Stomach (tissue), 9 donors: ENCODE measurements around the gene CFI. TPM values are rescaled to one million over a fixed set of nuclear protein-coding genes. Genes with fewer than 3 reads are reported as not detected.

Experiments used
- DNase-seq, 2 donors: peaks; one replicate each; pipeline versions ENCODE4 v3.0.0 to v3.0.0-alpha.2; 2013 to 2019
- H3K27ac ChIP-seq, 5 donors: fragments of 200-600 bp in 4 of 5; sonication (generic) in 4 of 5; one replicate each; pipeline ENCODE4 v1.5.1; 2013 to 2019; ENCODE audit warnings: mild to moderate bottlenecking in 1 of 5, moderate library complexity in 1 of 5
- H3K27me3 ChIP-seq, 3 donors: fragments of 200-600 bp; sonication (generic); one replicate each; pipeline ENCODE4 v1.5.1; 2017 to 2019; ENCODE audit warnings: mixed run types in 1 of 3
- H3K36me3 ChIP-seq, 4 donors: fragments of 200-600 bp; sonication (generic); 1 replicate in 3 of 4; 2 replicates in 1 of 4; pipeline ENCODE4 v1.5.1; 2016 to 2019
- H3K4me1 ChIP-seq, 4 donors: fragments of 200-600 bp; sonication (generic); one replicate each; pipeline ENCODE4 v1.5.1; 2016 to 2019
- H3K4me3 ChIP-seq, 4 donors: fragments of 200-600 bp; sonication (generic) in 3 of 4; one replicate each; pipeline ENCODE4 v1.5.1; 2016 to 2019; ENCODE audit warnings: mild to moderate bottlenecking in 1 of 4
- H3K9me3 ChIP-seq, 4 donors: fragments of 200-600 bp; sonication (generic); one replicate each; pipeline ENCODE4 v1.5.1; 2016 to 2019
- CTCF ChIP-seq, 7 experiments: fragments of 450-650 bp in 4 of 7; fragments of 200-600 bp in 3 of 7; sonication (generic) in 3 of 7; IDR thresholded peaks; one replicate each; pipeline ENCODE4 v1.5.1; 2016 to 2019; ENCODE audit warnings: antibody characterized with exemption in 7 of 7, control low read depth in 2 of 7, mild to moderate bottlenecking in 1 of 7
- EP300 ChIP-seq: sonication (generic); formaldehyde crosslinking; IDR thresholded peaks from one replicate; pipeline ENCODE4 v1.6.1; 2017; ENCODE audit warnings: antibody characterized with exemption
- POLR2A ChIP-seq, 4 donors: fragments of 450-650 bp; IDR thresholded peaks; one replicate each; pipeline ENCODE4 v1.6.1; 2016; ENCODE audit warnings: antibody characterized with exemption in 4 of 4, control low read depth in 2 of 4, mild to moderate bottlenecking in 1 of 4, moderate library complexity in 1 of 4
- POLR2AphosphoS5 ChIP-seq, 3 donors: sonication (generic); formaldehyde crosslinking; IDR thresholded peaks; one replicate each; pipeline ENCODE4 v1.6.1; 2016; ENCODE audit warnings: antibody characterized with exemption in 3 of 3
- WGBS, 5 donors: extraction: QIAGEN DNeasy Blood & Tissue Kit in 3 of 5; methylation state at CpG; one replicate each; pipeline versions ENCODE4 v1.1.5 to v1.1.7; 2013 to 2018; 5-methylcytosine and 5-hydroxymethylcytosine counted together
- intact Hi-C: fragments of 100-400 bp; cut with DNase I; formaldehyde crosslinking; loops from one replicate; pipeline ENCODE4 v1.15.1; 2023; ENCODE audit warnings: low total_unique reads
- polyA plus RNA-seq, 3 donors: library from polyadenylated mRNA; stranded (reverse); fragments of 200-250 nt; gene quantifications; one replicate each; pipeline ENCODE4 v1.2.3, GENCODE V29; 2013
- total RNA-seq, 5 donors: library from RNA; depleted of rRNA; stranded (reverse); fragments of >200 nt; gene quantifications; one replicate each; pipeline versions ENCODE4 v1.1.0 to v1.2.3, GENCODE V29; 2014 to 2016
- donor health status: healthy with polysubstance abuse.
- donor health status: Bipolar disorder and iron deficiency.
- donor health status: healthy.

CFI gene
- total and polyA plus RNA-seq, 8 donors = 0.45 to 20.4 (median 7.7) TPM

GRCh38 chr4:109728385-109728784 lies 73.4 kb downstream of the CFI start:
- peaks cover 0 to 27% (median 19%) of the 10 kb centered on the region in 4 donors for H3K4me1 ChIP-seq
- 32 to 62% (median 42%) methylated on average over 6 of the region's 6 CpGs for WGBS, 5 donors
- H3K9me3 ChIP-seq = no peaks in the 10 kb centered on the region
- H3K27ac ChIP-seq = no peak overlapping the region
- no peak for TF ChIP-seq EP300
- no peak for TF ChIP-seq POLR2AphosphoS5 (IDR thresholded peaks at IDR 0.05)
- no peaks in the 10 kb centered on the region for H3K36me3 ChIP-seq
- intact Hi-C loops = no loop called here
- no peaks in the 10 kb centered on the region for H3K27me3 ChIP-seq
- DNase-seq = peak in 1 of 2 donors; percentile 18
- peak overlapping the region; percentile 64 to 88 (median 82) for H3K4me3 ChIP-seq

- intact Hi-C loops = no loop called here
- Histone ChIP-seq H3K27ac (no peak overlapping the region), H3K4me3 (no peak overlapping the region), H3K4me1 (peaks cover 0 to 8% (median 3%) of the 10 kb centered on the region in 4 donors), H3K36me3 (no peaks in the 10 kb centered on the region), H3K9me3 (no peaks in the 10 kb centered on the region), H3K27me3 (no peaks in the 10 kb centered on the region)
- WGBS, 5 donors = 93 to 98% (median 93%) methylated on average over 2 of the region's 2 CpGs
- DNase-seq = no peak
- TF ChIP-seq POLR2AphosphoS5 (IDR thresholded peaks at IDR 0.05) = no peak
- no peak for TF ChIP-seq POLR2A (IDR thresholded peaks at IDR 0.05)
- no peak for TF ChIP-seq CTCF (IDR thresholded peaks at IDR 0.05)
- no peak for TF ChIP-seq EP300
Measured at GRCh38 chr4:109723110-109723509, 78.7 kb downstream of the CFI start.

DNA sequence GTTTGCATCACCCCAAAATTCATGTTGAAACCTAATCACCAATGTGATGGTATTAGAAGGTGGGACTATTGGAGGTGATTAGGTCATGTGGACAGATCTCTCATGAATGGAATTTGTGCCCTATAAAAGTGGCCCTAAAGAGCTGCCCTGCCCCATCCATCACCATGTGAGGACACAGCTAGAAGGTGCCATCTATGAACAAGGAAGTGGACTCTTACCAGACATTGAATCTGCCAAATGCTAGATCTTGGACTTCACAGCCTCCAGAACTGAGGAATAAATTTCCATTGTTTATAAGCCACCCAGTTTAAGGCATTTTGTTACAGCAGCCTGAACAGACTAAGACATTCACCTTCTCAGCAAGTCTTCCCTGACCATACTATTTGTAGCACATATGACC lies 79.4 kb downstream of the CFI start:
- peaks cover 0 to under 1% (median 0%) of the 10 kb centered on the region in 4 donors for H3K4me1 ChIP-seq
- H3K9me3 ChIP-seq = no peaks in the 10 kb centered on the region
- TF ChIP-seq POLR2AphosphoS5 (IDR thresholded peaks at IDR 0.05) (no peak), POLR2A (IDR thresholded peaks at IDR 0.05) (no peak), EP300 (no peak), CTCF (IDR thresholded peaks at IDR 0.05) (no peak)
- no peak overlapping the region for H3K27ac ChIP-seq
- H3K36me3 ChIP-seq = peaks cover 0 to 5% (median 1%) of the 10 kb centered on the region in 4 donors
- no peaks in the 10 kb centered on the region for H3K27me3 ChIP-seq
- H3K4me3 ChIP-seq = no peak overlapping the region
- intact Hi-C loops = no loop called here
- DNase-seq = no peak

DNA sequence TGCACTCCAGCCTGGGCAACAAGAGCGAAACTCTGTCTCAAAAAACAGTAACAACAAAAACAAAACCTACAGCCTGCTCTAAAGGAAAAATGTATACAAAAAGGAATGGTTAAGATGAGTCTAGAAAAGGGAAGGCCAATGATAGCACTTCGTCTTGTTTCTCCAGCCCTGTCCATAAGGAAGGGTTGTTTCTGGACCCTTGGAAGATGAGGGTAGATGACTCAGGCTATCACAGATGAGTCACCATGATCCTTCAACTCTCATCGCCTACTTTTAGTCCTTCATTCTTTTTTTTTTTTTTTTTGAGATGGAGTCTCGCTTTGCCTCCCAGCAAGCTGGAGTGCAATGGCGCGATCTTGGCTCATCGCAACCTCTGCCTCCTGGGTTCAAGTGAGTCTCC lies 80.8 kb downstream of the CFI start:
- DNase-seq = no peak
- no peaks in the 10 kb centered on the region for H3K27me3 ChIP-seq
- no peaks in the 10 kb centered on the region for H3K9me3 ChIP-seq
- no peak for TF ChIP-seq POLR2A (IDR thresholded peaks at IDR 0.05)
- TF ChIP-seq EP300 = no peak
- no peak overlapping the region for H3K4me3 ChIP-seq
- H3K27ac ChIP-seq = no peak overlapping the region
- intact Hi-C loops = no loop called here
- H3K36me3 ChIP-seq = peaks cover 0 to 18% (median 14%) of the 10 kb centered on the region in 4 donors
- no peaks in the 10 kb centered on the region for H3K4me1 ChIP-seq
- WGBS, 5 donors = 94 to 100% (median 95%) methylated on average over 7 of the region's 7 CpGs

- no peaks in the 10 kb centered on the region for H3K9me3 ChIP-seq
- DNase-seq = no peak
- no peak for TF ChIP-seq EP300
- no peak for TF ChIP-seq CTCF (IDR thresholded peaks at IDR 0.05)
- TF ChIP-seq POLR2A (IDR thresholded peaks at IDR 0.05) = no peak
- no peak for TF ChIP-seq POLR2AphosphoS5 (IDR thresholded peaks at IDR 0.05)
- H3K27ac ChIP-seq = no peak overlapping the region
- no peaks in the 10 kb centered on the region for H3K27me3 ChIP-seq
- no peaks in the 10 kb centered on the region for H3K4me1 ChIP-seq
- peaks cover 0 to 27% (median 27%) of the 10 kb centered on the region in 4 donors for H3K36me3 ChIP-seq
- intact Hi-C loops = no loop called here
- H3K4me3 ChIP-seq = no peak overlapping the region
- WGBS, 5 donors = 97 to 98% (median 98%) methylated on average over 4 of the region's 4 CpGs
Measured at GRCh38 chr4:109719604-109720003, 82.2 kb downstream of the CFI start.
